ENCODE measurements around the gene IRX6.

IRX6 gene

DNA sequence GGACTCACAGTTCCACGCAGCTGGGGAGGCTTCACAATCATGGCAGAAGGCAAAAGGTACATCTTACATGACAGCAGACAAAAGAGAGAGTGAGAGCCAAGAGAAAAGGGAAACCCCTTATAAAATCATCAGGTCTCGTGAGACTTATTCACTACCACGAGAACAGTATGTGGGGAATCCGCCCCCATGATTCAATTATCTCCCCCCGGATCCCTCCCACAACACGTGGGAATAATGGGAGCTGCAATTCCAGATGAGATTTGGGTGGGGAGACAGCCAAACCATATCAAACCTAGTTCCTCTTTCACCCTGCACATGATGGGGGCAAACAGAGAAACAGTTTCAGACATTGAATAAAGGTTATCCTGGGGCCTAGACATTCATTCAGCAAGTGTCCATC lies 32.2 kb upstream of the IRX6 start:
- TF ChIP-seq POLR2A (IDR thresholded peaks at IDR 0.05; ENCODE audit: low read depth, low read length) (no peak), POLR2AphosphoS5 (IDR thresholded peaks at IDR 0.05; ENCODE audit: low read depth, low read length) (no peak), TAF1 (IDR thresholded peaks at IDR 0.05; ENCODE audit: borderline replicate concordance, low read depth, low read length) (no peak)
- DNase-seq (ENCODE audit: insufficient read length) (no peak), FAIRE-seq (no peak)

DNA sequence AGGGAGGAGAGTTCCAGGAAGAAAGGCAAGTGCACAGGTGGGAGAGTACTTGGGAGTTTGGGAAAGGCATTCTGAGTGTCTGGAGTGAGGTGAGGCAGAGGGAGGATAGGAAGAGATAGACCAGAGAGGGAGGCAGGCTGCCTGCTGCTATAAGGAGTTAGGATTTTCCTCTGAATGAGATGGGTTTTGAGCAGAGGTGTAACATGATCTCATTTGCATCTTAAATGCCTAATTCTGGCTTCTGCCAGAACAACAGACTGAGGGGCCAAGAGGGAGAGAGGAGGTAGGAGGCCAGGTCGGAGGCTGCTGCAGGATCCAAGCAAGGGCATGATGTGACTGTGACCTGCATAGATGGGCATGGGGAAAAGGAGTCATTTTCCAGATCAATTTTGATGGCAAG lies 31.5 kb upstream of the IRX6 start:
- no peak for FAIRE-seq

DNA sequence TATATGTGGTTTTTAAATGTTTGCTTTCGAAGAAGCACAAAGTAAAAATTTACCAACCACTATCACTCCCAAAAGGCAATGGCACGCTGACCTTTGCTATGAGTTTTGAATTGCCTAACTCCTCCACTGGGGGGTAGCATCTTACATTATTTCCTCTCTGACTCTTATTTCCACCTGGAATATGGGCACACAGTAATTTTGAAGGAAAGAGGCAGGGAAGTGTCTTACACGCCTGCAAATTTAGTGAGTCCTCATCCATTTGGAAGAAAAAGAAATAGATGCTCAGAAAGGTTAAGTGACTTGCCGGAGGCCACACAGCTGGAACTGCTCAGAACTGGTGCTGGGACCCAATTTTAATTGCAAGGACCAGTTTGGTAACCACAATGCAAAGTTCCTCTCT lies 29.9 kb upstream of the IRX6 start:
- TF ChIP-seq POLR2A (IDR thresholded peaks at IDR 0.05; ENCODE audit: low read depth, low read length): no peak
- no peak for TF ChIP-seq TAF1 (IDR thresholded peaks at IDR 0.05; ENCODE audit: borderline replicate concordance, low read depth, low read length)
- no peak for TF ChIP-seq POLR2AphosphoS5 (IDR thresholded peaks at IDR 0.05; ENCODE audit: low read depth, low read length)
- DNase-seq (ENCODE audit: insufficient read length): no peak
- FAIRE-seq: no peak

More for the DNA sequence above, 31.5 kb upstream of the IRX6 start:
- DNase-seq (ENCODE audit: insufficient read length): no peak
- no peak for TF ChIP-seq POLR2AphosphoS5 (IDR thresholded peaks at IDR 0.05; ENCODE audit: low read depth, low read length)
- TF ChIP-seq TAF1 (IDR thresholded peaks at IDR 0.05; ENCODE audit: borderline replicate concordance, low read depth, low read length): no peak
- no peak for TF ChIP-seq POLR2A (IDR thresholded peaks at IDR 0.05; ENCODE audit: low read depth, low read length)

DNA sequence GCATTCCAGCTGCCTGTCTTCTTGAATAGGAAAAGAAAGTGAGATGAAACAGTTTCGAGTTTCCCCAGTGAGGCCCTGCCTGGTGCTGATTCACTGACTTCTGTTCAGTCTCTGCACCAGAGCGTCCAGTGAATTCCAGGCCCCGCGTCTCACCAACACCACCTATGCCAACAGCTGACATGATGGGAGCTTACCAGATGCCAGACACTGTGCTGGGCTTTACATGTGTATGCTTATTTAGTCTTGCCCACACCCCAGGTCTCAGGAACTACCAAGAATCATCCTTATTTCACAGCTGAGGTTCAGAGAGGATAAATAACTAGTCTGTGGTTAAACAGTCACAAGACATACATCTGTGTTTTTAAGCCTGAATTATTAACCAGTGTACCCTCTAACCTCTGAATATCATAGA lies 29.1 kb upstream of the IRX6 start:
- FAIRE-seq: no peak

DNA sequence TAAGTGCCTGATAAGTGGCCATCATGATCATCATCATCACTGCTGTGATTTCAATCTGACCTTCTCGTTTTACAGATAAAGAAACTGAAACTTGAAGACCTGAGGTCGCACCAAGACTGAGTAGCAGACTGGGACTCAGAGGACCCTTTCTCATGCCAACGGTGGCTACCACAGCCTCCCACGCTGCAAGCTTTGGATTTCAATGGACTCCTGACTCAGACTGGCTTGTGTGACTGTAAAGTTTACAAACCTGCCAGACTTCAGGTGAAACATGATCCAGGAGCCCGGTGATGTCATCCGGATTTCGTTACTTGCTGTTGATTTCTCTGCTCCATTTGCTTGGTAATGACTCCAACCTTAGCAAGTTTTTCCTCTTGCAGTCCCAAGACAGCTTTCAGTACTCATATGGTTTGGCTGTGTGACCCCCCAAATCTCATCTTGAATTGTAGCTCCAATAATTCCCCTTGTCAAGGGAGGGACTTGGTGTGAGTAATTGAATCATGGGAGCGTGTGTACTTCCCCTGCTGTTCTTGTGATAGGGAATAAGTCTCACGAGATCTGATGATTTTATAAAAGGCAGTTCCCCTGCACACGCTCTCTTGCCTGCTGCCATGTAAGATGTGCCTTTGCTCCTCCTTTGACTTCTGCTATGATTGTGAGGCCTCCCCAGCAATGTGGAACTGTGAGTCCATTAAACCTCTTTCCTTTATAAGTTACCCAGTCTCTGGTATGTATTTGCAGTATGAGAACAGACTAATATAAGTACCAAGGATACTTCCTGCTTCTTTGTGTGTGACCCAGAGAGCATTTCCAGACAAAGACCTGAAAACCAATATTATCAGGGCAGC lies 26.7 kb upstream of the IRX6 start:
- TF ChIP-seq POLR2AphosphoS5 (IDR thresholded peaks at IDR 0.05; ENCODE audit: low read depth, low read length) (no peak), POLR2A (IDR thresholded peaks at IDR 0.05; ENCODE audit: low read depth, low read length) (no peak), TAF1 (IDR thresholded peaks at IDR 0.05; ENCODE audit: borderline replicate concordance, low read depth, low read length) (no peak)
- DNase-seq (ENCODE audit: insufficient read length) (no peak), FAIRE-seq (no peak)

More for the DNA sequence above, 29.1 kb upstream of the IRX6 start:
- TF ChIP-seq TAF1 (IDR thresholded peaks at IDR 0.05; ENCODE audit: borderline replicate concordance, low read depth, low read length) (no peak), POLR2A (IDR thresholded peaks at IDR 0.05; ENCODE audit: low read depth, low read length) (no peak), POLR2AphosphoS5 (IDR thresholded peaks at IDR 0.05; ENCODE audit: low read depth, low read length) (no peak)
- no peak for DNase-seq (ENCODE audit: insufficient read length)

DNA sequence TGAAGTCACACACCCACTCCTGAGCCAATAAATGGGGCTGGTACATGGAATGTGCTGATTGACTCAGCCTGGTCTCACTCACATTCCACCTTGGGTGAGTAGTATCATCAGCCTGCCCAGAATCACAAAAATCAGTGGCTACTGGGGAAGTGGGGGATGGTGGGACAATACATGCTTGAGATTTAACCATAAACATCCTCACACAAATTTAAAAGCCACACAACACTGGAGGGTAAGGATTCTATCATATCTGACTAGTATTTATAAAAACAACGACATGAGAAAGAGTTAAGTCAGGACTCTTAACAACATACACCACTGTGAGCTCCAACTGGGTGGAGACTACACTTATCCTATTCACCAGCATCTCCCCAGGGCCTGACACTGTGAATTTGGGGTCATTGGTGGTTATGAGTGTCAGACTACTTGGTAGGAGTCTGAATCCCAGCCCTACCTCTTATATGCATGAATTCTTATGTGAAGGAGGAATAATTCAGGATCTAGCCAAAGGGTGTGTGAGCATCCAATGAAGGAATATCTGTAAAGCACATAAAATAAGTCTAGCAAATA lies 26.0 kb upstream of the IRX6 start:
- FAIRE-seq (no peak), DNase-seq (ENCODE audit: insufficient read length) (no peak)
- TF ChIP-seq POLR2A (IDR thresholded peaks at IDR 0.05; ENCODE audit: low read depth, low read length): no peak
- TF ChIP-seq POLR2AphosphoS5 (IDR thresholded peaks at IDR 0.05; ENCODE audit: low read depth, low read length): no peak
- TF ChIP-seq TAF1 (IDR thresholded peaks at IDR 0.05; ENCODE audit: borderline replicate concordance, low read depth, low read length): no peak

DNA sequence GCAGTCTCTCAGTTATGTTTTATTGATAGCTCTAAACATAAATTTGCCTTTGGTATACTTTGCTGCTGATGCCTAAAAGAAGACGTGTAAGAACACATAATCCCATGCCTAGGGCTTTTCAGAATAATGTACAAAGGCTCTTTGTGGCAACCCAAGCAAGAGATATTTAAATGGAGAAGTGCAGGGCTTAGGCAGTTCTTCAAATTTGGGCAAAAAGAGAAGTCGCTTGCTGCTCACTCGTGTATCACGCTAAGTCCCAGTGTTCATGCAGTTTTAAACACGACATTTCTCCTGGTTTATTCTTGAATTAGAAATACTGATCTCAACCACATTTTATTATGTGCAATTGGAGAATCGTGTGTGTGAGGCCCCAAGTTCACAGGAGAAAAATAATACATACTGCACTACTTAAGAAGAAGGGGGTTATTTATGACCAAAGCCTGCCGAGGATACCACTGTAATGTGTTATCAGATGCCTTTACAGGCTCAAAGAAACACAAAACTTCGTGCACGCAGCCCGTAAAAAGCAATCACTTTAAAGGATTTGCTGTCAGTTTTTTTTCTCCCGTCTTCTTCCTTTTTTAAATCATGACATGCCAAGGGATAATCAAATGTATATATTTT lies 22.5 kb upstream of the IRX6 start:
- FAIRE-seq: no peak
- DNase-seq (ENCODE audit: insufficient read length): no peak
- no peak for TF ChIP-seq TAF1 (IDR thresholded peaks at IDR 0.05; ENCODE audit: borderline replicate concordance, low read depth, low read length)
- TF ChIP-seq POLR2AphosphoS5 (IDR thresholded peaks at IDR 0.05; ENCODE audit: low read depth, low read length): no peak
- no peak for TF ChIP-seq POLR2A (IDR thresholded peaks at IDR 0.05; ENCODE audit: low read depth, low read length)

DNA sequence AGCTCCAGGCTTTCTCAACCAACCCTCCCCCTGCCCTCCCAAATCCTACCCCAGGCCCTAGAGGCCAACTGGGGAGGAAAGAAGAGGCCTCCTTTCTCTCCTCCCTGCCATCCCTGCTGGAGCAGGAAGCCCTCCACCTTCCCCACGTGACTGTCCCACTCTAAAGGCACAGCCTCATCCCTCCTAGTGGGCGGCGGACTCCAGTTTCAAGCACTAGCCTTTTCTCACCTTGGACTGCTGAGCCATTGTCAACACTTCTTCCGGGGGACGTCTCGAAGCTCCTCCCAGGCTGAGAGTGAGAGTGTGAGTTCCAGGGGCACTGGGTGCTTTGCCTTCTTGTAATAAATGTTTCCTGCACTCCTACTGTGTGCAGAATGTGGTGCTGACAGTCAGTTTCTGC lies 21.4 kb upstream of the IRX6 start:
- FAIRE-seq (no peak), DNase-seq (ENCODE audit: insufficient read length) (no peak)

DNA sequence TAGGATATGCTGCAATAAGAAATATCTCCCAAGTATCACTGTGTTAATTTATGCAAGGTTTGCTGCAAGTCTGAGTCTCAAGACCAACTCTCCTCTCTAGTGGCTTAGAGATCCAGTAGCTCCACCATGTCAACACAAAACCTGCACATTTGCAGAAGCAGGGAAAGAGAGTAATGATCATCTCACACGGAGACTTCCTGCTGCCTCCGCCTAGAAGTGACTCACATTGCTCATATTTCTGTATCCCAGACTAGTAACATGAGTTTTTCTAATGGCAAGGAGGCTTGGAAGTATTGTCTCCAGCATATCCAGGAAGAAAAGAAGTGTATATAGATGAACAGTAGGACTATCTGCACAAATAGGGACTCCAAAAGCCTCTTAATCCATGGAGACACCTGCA lies 15.0 kb upstream of the IRX6 start:
- no peak for TF ChIP-seq TAF1 (IDR thresholded peaks at IDR 0.05; ENCODE audit: borderline replicate concordance, low read depth, low read length)
- TF ChIP-seq POLR2A (IDR thresholded peaks at IDR 0.05; ENCODE audit: low read depth, low read length): no peak
- no peak for TF ChIP-seq POLR2AphosphoS5 (IDR thresholded peaks at IDR 0.05; ENCODE audit: low read depth, low read length)
- no peak for DNase-seq (ENCODE audit: insufficient read length)
- no peak for FAIRE-seq

More for the DNA sequence above, 21.4 kb upstream of the IRX6 start:
- TF ChIP-seq TAF1 (IDR thresholded peaks at IDR 0.05; ENCODE audit: borderline replicate concordance, low read depth, low read length) (no peak), POLR2A (IDR thresholded peaks at IDR 0.05; ENCODE audit: low read depth, low read length) (no peak), POLR2AphosphoS5 (IDR thresholded peaks at IDR 0.05; ENCODE audit: low read depth, low read length) (no peak)

DNA sequence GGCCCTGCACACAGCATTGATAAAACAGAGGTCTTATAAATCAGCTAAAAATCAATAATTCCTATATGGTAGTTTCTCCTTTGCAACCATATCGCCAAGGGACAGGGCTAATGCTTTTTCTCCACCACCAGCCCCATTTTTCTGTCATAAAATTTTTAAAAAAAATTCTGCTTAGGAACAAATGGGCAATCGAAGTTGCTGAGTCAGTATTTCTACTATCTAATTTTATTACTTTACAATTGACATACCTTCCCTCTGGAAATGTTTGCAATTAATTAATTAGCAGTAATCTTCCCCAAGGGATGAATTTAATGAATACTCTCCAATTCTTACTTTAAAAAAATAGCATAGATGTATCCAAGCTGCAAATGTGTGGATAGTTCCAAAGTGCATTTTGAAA lies 1.7 kb upstream of the IRX6 start:
- FAIRE-seq: no peak
- TF ChIP-seq POLR2A (IDR thresholded peaks at IDR 0.05; ENCODE audit: low read depth, low read length): no peak
- TF ChIP-seq POLR2AphosphoS5 (IDR thresholded peaks at IDR 0.05; ENCODE audit: low read depth, low read length): no peak
- TF ChIP-seq TAF1 (IDR thresholded peaks at IDR 0.05; ENCODE audit: borderline replicate concordance, low read depth, low read length): no peak
- no peak for DNase-seq (ENCODE audit: insufficient read length)

DNA sequence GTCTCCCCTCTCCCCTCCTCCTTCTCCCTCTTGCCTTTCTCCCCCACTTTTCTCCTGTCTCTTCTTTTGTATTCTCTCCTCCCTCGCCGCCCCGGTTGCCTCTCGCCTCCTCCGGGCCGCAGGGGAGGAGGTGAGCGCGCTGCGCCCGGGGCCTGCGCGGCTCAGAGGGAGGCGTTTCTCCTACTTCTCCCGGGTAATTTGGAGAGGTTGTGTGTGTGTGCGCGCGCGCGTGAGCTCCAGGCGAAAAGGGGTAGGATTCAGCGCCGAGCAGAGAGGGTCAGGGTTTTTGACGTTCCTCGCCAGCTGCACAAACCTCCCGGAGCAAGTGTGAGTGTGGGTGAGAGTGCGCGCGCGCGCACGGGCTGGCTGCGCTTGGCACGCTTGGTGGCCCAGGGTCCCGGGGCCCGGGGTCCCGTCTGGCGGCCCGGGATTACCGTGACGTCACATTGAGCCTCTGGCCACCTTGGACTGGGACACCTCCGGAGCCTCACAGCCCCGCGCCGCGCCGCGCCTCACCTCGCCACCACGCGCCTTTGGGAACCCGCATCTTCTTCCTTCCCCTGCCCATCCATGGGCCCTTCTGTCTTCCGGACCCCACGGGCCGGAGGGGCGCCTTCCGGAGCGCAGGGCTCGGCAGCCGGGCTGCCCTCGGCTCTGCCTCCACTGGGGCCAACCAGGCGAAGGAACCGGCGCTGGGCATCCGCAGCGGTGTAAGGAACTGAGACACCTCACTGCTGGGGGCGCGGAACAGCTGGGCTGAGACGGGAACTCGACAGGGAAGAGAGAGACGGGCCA lies 479 bp downstream of the IRX6 start:
- no peak for FAIRE-seq
- no peak for DNase-seq (ENCODE audit: insufficient read length)
- TF ChIP-seq TAF1 (IDR thresholded peaks at IDR 0.05; ENCODE audit: borderline replicate concordance, low read depth, low read length) (no peak), POLR2AphosphoS5 (IDR thresholded peaks at IDR 0.05; ENCODE audit: low read depth, low read length) (no peak), POLR2A (IDR thresholded peaks at IDR 0.05; ENCODE audit: low read depth, low read length) (no peak)
